Measurements from ENCODE around the gene NHLRC2.

DNA sequence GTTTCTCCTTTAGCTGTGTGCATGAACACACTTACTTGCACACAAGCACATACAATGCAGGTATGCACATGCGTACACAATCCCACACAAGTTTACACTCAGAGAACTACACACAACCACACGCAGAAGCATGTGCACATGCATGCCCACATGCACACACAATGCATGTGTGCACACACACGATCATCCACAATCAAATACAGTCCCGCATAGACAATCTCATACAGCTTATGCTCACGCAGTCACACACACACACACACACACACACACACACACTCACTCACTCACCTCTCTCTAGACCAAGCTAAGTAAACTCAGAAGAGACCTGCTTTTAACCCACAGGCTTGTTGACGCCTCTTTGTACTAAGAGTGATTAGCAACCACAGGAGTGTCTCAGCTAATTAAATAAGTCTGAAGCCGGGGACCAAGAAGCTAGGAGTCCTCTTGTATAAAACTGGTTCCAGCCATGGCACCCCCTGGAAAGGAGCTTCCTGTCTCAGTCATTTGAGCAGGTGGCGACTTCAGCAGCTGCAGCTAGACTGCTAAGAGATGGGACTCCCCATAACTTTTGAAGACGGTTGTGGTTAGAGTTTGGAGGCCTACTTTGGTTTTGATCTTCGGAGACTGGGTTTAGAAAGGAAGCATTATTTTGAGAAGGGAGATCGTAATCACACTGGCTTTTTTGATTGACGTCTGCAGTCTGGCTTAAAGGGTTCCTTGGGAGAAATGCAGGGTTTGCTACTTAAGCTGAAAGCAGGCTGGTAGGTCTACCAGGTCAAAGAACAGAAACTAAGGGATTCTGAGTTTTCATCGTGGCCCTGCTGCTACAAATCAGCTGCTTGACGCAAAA lies 106.9 kb downstream of the NHLRC2 start:
- TF ChIP-seq, protein P1, sequence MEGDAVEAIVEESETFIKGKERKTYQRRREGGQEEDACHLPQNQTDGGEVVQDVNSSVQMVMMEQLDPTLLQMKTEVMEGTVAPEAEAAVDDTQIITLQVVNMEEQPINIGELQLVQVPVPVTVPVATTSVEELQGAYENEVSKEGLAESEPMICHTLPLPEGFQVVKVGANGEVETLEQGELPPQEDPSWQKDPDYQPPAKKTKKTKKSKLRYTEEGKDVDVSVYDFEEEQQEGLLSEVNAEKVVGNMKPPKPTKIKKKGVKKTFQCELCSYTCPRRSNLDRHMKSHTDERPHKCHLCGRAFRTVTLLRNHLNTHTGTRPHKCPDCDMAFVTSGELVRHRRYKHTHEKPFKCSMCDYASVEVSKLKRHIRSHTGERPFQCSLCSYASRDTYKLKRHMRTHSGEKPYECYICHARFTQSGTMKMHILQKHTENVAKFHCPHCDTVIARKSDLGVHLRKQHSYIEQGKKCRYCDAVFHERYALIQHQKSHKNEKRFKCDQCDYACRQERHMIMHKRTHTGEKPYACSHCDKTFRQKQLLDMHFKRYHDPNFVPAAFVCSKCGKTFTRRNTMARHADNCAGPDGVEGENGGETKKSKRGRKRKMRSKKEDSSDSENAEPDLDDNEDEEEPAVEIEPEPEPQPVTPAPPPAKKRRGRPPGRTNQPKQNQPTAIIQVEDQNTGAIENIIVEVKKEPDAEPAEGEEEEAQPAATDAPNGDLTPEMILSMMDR (IDR thresholded peaks at IDR 0.05 in 8 of 11, conservative IDR thresholded peaks at IDR 0.05 in 3 of 11) = no peak
- TF ChIP-seq POLR2A (IDR thresholded peaks at IDR 0.05) = no peak
